A673 (cell line): ENCODE measurements around the gene SCGB1D4. TPM values are rescaled to one million over a fixed set of nuclear protein-coding genes. Genes with fewer than 3 reads are reported as not detected.
"Not testable (repeated sequence)": the region's sequence is repeated elsewhere in the genome, so short reads cannot be mapped to it uniquely, and the experiment has no call there.

Experiments used
- Bru-seq: library from RNA; stranded (reverse); fragments of 400-500 nt; gene quantifications from one replicate; lab custom pipeline; 2021; lab: Mats Ljungman, UMichigan
- BruChase-seq, 2 experiments: library from RNA; stranded (reverse); fragments of 400-500 nt; gene quantifications; one replicate each; lab custom pipeline; 2021; lab: Mats Ljungman, UMichigan
- BruUV-seq: library from RNA; stranded (reverse); fragments of 400-500 nt; replicated peaks from 2 replicates; lab custom pipeline; 2021; lab: Mats Ljungman, UMichigan
- CTCF ChIA-PET: fragments of 300-600 bp; sonication (Branson Sonifier 250); formaldehyde crosslinking; loops from one replicate; lab custom pipeline; 2022; ENCODE audit warnings: antibody characterized with exemption; lab: Charles Lee
- POLR2A ChIA-PET: fragments of 300-600 bp; sonication (Branson Sonifier 250); formaldehyde crosslinking; loops from one replicate; lab custom pipeline; 2022; ENCODE audit warnings: antibody characterized with exemption; ENCODE audit not compliant: low non-redundant PET; lab: Charles Lee
- DNase-seq: peaks from one replicate; pipeline ENCODE4 v3.0.0-alpha.2; 2015; ENCODE audit warnings: low spot score
- H3K27ac ChIP-seq: fragments of 200-600 bp; sonication (generic); 2 replicates; pipeline ENCODE4 v1.5.1; 2016; ENCODE audit warnings: mixed run types, low read depth, mild to moderate bottlenecking, mixed read lengths, antibody characterized with exemption, low read length; ENCODE audit not compliant: poor library complexity, severe bottlenecking
- H3K27me3 ChIP-seq: fragments of 200-600 bp; sonication (generic); replicated peaks from 2 replicates; pipeline ENCODE4 v1.6.1; 2017; ENCODE audit warnings: mixed run types, low read depth, mild to moderate bottlenecking, mixed read lengths, antibody characterized with exemption, low read length; ENCODE audit not compliant: insufficient read depth, poor library complexity
- H3K36me3 ChIP-seq: fragments of 200-600 bp; sonication (generic); 2 replicates; pipeline ENCODE4 v1.6.1; 2016; ENCODE audit warnings: mixed run types, mild to moderate bottlenecking, mixed read lengths, antibody characterized with exemption, low read length; ENCODE audit not compliant: insufficient read depth, poor library complexity, severe bottlenecking
- H3K4me1 ChIP-seq: fragments of 200-600 bp; sonication (generic); 2 replicates; pipeline ENCODE4 v1.6.1; 2017; ENCODE audit warnings: mixed run types, mild to moderate bottlenecking, mixed read lengths, antibody characterized with exemption, low read length; ENCODE audit not compliant: insufficient read depth, poor library complexity, severe bottlenecking
- H3K4me3 ChIP-seq: fragments of 200-600 bp; sonication (generic); 2 replicates; pipeline ENCODE4 v1.5.1; 2016; ENCODE audit warnings: low read depth, mixed run types, mild to moderate bottlenecking, mixed read lengths, low read length; ENCODE audit not compliant: poor library complexity, severe bottlenecking
- H3K9me3 ChIP-seq: fragments of 200-600 bp; sonication (generic); 2 replicates; pipeline ENCODE4 v1.6.1; 2016; ENCODE audit warnings: mixed run types, low read depth, mild to moderate bottlenecking, mixed read lengths, antibody characterized with exemption, low read length; ENCODE audit not compliant: poor library complexity, severe bottlenecking
- EZH2 ChIP-seq: fragments of 200-600 bp; sonication (generic); IDR thresholded peaks from 2 replicates; pipeline ENCODE4 v1.6.1; 2017; ENCODE audit warnings: borderline replicate concordance, low read depth, mild to moderate bottlenecking, mixed read lengths, antibody characterized with exemption, low read length; ENCODE audit not compliant: poor library complexity, severe bottlenecking
- intact Hi-C: fragments of 100-400 bp; cut with micrococcal nuclease; formaldehyde crosslinking; loops from one replicate; pipeline ENCODE4 v1.10.0; 2022; ENCODE audit not compliant: unreplicated experiment
- long read RNA-seq: library from polyadenylated mRNA; stranded (forward); transcript quantifications from one replicate; pipeline ENCODE4 v2.0.0, GENCODE V29; 2022
- total RNA-seq: library from RNA; stranded (reverse); gene quantifications from 2 replicates; pipeline ENCODE4 v1.2.3, GENCODE V29; 2021
- TF ChIP-seq, protein P1 (sequence below): fragments of 300-800, 200-600 bp; sonication (generic); conservative IDR thresholded peaks from 2 replicates; pipeline ENCODE4 v1.5.1; 2017; ENCODE audit warnings: low read depth, mild to moderate bottlenecking, antibody characterized with exemption, low read length, moderate library complexity, mixed read lengths

Gene SCGB1D4, protein sequence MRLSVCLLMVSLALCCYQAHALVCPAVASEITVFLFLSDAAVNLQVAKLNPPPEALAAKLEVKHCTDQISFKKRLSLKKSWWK
- not detected in 2 replicates for total RNA-seq
- not detected for Bru-seq, nascent RNA
- BruChase-seq, experiment 1, labeled RNA remaining after a 2-hour chase, result not detected
- not detected for BruChase-seq, experiment 2, labeled RNA remaining after a 6-hour chase
- long read RNA-seq, result 0 reads

DNA sequence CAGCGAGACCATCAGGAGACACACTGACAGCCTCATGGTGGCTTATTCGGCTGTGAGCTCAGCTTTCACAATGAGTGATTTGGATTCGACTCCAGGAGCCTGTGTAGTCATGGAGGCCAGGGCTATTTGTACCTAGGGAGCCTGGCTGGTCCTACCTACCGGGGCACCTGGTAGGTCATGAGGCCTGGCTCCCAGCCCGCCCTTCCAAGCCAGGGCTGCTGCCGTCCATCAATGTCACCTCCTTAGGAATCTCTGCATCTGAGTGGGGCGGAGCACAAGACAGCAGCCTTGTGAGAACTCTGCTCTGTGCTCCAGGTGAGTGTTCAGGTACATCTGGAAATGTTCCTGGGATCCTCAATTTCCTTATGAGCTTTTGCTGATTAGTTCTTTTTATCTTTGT lies at the start of gene SCGB1D4:
Gene SCGB1D4 (minus strand): TSS at position 101 of the 400 bp plus-strand sequence. CDS start 65 bp downstream, at position 36.
- Histone ChIP-seq H3K9me3 (no peaks in the 10 kb centered on the region), H3K36me3 (no peaks in the 10 kb centered on the region), H3K27ac (no peak within 1 kb of the TSS), H3K4me3 (no peak within 1 kb of the TSS), H3K27me3 (peaks cover 43% of the 10 kb centered on the region), H3K4me1 (no peaks in the 10 kb centered on the region)
- TF ChIP-seq, protein P1, sequence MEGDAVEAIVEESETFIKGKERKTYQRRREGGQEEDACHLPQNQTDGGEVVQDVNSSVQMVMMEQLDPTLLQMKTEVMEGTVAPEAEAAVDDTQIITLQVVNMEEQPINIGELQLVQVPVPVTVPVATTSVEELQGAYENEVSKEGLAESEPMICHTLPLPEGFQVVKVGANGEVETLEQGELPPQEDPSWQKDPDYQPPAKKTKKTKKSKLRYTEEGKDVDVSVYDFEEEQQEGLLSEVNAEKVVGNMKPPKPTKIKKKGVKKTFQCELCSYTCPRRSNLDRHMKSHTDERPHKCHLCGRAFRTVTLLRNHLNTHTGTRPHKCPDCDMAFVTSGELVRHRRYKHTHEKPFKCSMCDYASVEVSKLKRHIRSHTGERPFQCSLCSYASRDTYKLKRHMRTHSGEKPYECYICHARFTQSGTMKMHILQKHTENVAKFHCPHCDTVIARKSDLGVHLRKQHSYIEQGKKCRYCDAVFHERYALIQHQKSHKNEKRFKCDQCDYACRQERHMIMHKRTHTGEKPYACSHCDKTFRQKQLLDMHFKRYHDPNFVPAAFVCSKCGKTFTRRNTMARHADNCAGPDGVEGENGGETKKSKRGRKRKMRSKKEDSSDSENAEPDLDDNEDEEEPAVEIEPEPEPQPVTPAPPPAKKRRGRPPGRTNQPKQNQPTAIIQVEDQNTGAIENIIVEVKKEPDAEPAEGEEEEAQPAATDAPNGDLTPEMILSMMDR, result no peak
- TF ChIP-seq EZH2, result no peak
- POLR2A ChIA-PET, result no interaction called here
- no TSS peak for BruUV-seq
- intact Hi-C loops, result no loop called here
- no peak for DNase-seq
- CTCF ChIA-PET, result interaction anchor here (0.7 kb wide), 1 partner anchor 720 kb away, joined by 4 read pairs; no protein-coding TSS in a partner anchor

DNA sequence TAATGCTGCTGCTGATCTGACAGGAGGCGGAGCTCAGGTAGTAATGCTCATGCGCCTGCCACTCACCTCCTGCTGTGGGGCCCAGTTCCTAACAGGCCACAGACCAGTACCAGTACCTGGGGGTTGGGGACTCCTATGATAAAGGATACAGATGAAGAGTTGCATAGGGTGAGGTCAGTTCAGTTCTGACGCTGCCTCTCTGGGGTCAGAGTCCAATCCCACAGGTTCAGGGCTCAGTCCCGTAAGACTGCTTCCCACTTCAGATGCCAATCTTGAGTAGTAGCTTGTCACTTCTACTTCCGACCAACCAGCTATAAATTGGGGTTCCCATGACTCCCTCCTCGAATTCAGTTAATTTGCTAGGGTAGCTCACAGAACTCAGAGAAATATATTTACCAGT lies 47.0 kb upstream of the SCGB1D4 start:
- H3K27ac ChIP-seq, result no peak overlapping the region
- H3K9me3 ChIP-seq, result no peaks in the 10 kb centered on the region
- no peaks in the 10 kb centered on the region for H3K36me3 ChIP-seq
- H3K4me1 ChIP-seq, result peaks cover 3% of the 10 kb centered on the region
- no peak for DNase-seq
- TF ChIP-seq, protein P1, result no peak
- no peak for TF ChIP-seq EZH2
- H3K4me3 ChIP-seq, result no peak overlapping the region
- no peaks in the 10 kb centered on the region for H3K27me3 ChIP-seq
- ChIA-PET CTCF (interaction anchor here (0.6 kb wide), 1 partner anchor 10 kb away, joined by 4 read pairs; no protein-coding TSS in a partner anchor), POLR2A (no interaction called here)
- intact Hi-C loops, result no loop called here
- no TSS peak for BruUV-seq

DNA sequence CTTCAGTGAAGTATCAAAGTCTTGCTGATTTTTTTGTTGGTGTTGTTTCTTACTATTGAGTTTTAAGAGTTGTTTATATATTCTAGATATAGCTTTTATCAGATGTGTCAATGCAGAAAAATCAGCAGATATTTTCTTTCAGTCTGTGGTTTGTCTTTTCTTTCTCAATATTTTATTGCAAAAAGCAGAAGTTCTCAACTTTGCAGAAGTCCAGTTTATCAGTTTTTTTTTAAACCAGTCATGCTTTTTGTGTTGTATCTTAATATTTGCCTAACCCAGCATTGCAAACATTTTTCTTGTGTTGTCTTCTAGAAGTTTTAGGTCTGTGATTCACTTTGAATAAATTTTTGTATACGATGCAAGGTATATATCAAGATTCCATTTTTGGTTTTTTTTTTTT lies 45.3 kb upstream of the SCGB1D4 start:
- CTCF ChIA-PET, result interaction anchor here (0.6 kb wide), 1 partner anchor 50 kb away, joined by 3 read pairs; no protein-coding TSS in a partner anchor

DNA sequence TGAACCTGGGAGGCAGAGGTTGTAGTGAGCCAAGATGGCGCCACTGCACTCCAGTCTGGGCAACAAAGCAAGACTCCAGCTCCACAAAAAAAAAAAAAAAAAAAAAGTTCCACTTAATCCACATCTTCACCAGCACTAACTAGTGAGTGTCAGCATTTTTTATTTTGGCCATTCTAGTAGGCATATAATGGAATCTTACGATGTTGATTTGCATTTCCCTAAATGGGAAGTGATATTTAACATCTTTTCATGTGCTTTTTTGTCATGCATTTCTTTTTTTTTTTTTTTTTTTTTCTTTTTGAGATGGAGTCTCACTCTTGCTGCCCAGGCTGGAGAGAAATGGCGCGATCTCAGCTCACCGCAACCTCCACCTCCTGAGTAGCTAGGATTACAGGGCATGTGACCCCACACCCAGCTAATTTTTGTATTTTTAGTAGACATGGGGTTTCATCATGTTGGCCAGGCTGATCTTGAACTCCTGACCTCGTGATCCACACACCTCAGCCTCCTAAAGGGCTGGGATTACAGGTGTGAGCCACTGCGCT lies 44.8 kb upstream of the SCGB1D4 start:
- H3K9me3 ChIP-seq, H3K27me3 ChIP-seq, DNase-seq, H3K36me3 ChIP-seq, intact Hi-C loops, POLR2A ChIA-PET, BruUV-seq, H3K27ac ChIP-seq, H3K4me3 ChIP-seq: not testable (repeated sequence)
- peaks cover 20% of the 10 kb centered on the region for H3K4me1 ChIP-seq
- CTCF ChIA-PET, result interaction anchor here (0.6 kb wide), 1 partner anchor 51 kb away, joined by 3 read pairs; no protein-coding TSS in a partner anchor

More for the DNA sequence above, 45.3 kb upstream of the SCGB1D4 start:
- Histone ChIP-seq H3K27me3 (no peaks in the 10 kb centered on the region), H3K9me3 (no peaks in the 10 kb centered on the region), H3K27ac (no peak overlapping the region), H3K4me3 (no peak overlapping the region), H3K4me1 (peaks cover 19% of the 10 kb centered on the region), H3K36me3 (no peaks in the 10 kb centered on the region)
- POLR2A ChIA-PET, result interaction anchor here (0.7 kb wide), 1 partner anchor 442 kb away, joined by 5 read pairs; no protein-coding TSS in a partner anchor
- no TSS peak for BruUV-seq
- intact Hi-C loops, result no loop called here
- TF ChIP-seq, protein P1, result no peak
- no peak for TF ChIP-seq EZH2
- DNase-seq, result no peak
